GM12801 (cell line): ENCODE measurements around the gene ACAA2.

Experiments used
- TF ChIP-seq, protein P1 (sequence below): IDR thresholded peaks from one replicate; pipeline ENCODE4 v1.5.1; 2011; ENCODE audit warnings: control low read depth; ENCODE audit not compliant: insufficient read length; ENCODE audit errors: extremely low read depth

ACAA2 gene

GRCh38 chr18:49745045-49746014, 68.0 kb downstream of the ACAA2 start:
- TF ChIP-seq, protein P1, sequence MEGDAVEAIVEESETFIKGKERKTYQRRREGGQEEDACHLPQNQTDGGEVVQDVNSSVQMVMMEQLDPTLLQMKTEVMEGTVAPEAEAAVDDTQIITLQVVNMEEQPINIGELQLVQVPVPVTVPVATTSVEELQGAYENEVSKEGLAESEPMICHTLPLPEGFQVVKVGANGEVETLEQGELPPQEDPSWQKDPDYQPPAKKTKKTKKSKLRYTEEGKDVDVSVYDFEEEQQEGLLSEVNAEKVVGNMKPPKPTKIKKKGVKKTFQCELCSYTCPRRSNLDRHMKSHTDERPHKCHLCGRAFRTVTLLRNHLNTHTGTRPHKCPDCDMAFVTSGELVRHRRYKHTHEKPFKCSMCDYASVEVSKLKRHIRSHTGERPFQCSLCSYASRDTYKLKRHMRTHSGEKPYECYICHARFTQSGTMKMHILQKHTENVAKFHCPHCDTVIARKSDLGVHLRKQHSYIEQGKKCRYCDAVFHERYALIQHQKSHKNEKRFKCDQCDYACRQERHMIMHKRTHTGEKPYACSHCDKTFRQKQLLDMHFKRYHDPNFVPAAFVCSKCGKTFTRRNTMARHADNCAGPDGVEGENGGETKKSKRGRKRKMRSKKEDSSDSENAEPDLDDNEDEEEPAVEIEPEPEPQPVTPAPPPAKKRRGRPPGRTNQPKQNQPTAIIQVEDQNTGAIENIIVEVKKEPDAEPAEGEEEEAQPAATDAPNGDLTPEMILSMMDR = no peak

DNA sequence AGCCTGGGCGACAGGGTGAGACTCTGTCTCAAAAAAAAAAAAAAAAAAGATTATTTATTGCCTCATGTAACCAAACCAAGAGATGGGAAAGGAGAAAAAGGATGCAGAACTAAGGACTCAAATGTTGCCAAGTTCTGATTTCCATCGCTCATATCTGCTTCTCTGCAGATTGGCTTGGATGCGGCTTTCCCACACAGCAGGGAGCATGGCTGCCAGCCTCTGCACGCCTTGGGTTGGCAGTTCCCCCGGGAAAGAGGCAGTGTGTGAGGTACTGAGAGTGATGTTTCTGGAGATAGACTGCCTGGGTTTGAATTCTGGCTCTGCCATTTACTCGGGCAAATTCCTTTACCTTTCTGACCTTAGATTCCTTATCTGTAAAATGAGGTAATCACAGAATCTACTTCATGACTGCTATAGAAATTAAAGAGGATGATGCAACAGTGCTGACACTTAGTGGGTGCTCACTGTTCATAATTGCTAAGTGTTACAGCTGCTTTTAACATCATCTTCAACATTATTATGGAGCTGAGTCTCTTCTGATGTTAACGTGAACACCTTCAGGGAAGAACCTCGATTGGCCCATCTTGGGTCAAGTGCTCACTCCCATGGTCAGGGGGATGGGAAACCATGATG, 68.8 kb downstream of the ACAA2 start:
- TF ChIP-seq, protein P1 = no peak

DNA sequence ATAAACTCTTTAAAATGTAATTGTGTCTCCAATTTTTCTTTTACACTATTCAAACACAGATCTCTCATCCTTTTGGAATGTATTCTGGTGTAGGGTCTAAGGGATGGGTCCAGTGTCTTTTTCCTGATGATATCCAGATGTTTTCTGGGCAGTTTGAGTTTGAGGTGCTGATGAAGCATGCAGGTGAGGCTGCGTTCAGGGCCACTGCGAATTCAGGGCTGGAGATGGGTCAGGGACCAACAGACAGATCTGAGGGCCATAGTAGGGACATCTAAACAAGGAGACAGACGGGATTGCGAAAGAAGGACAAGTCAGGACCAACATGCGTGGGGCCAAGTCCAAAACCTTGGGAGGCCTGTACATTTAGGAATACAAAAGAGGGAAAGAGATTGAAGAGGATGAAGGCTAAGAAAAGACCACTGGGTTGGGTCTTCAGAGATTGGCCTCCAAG, 70.2 kb downstream of the ACAA2 start:
- TF ChIP-seq, protein P1 = no peak

DNA sequence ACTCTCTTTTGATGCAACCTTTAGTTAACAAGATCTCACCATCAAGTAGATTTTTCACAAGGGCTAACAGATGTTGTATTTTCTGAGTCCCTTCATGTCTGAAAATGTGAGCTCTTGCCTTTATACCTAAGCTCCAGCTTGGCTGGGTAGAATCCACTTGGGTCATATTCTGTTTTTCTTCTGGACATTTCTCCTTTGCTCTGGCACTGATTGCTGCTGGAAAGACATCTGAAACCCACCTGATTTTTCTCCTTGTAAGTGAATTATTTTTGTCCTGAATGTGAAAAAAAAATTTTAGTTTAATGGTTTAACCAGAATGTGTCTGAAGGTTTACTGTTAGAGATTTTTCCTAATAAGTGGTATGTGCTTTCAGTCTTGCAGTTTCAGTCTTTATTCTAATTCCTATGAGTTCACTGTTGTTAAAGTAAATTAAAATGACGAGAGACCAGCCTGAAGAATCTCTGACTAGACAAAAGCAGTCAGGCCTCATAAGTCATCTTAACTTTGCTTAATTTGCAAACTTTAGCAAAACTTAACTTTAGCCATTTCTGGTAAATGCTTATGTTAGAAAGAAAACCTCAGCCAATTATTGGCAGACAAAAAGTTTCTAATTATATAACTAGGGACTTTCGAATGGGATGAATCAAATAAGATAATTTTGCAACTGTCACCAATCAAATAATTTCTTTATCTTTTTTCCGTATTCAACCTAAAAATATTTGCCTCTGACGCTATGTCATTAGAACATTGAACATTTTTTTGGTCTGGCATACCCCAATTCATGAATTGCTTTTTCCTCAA, 70.8 kb downstream of the ACAA2 start:
- TF ChIP-seq, protein P1 = no peak

- TF ChIP-seq, protein P1 = no peak
Measured at GRCh38 chr18:49739275-49739674, 74.1 kb downstream of the ACAA2 start.

- TF ChIP-seq, protein P1 = no peak
Measured at GRCh38 chr18:49738721-49739120, 74.6 kb downstream of the ACAA2 start.

GRCh38 chr18:49734836-49735235, 78.5 kb downstream of the ACAA2 start:
- TF ChIP-seq, protein P1 = no peak
